Upper lobe of left lung (tissue), 4 donors: ENCODE data around the gene AKIRIN1.

Source experiments
- EP300 ChIP-seq, 4 donors: sonication (generic); formaldehyde crosslinking; IDR thresholded peaks; one replicate each; pipeline ENCODE4 v1.5.1; 2017; ENCODE audit warnings: antibody characterized with exemption in 4 of 4, control low read depth in 2 of 4
- POLR2A ChIP-seq, 4 donors: fragments of 450-650 bp; IDR thresholded peaks; one replicate each; pipeline ENCODE4 v1.5.1; 2016 to 2017; ENCODE audit warnings: antibody characterized with exemption in 4 of 4, mild to moderate bottlenecking in 2 of 4
- POLR2AphosphoS5 ChIP-seq, 2 donors: sonication (generic); formaldehyde crosslinking; IDR thresholded peaks; one replicate each; pipeline ENCODE4 v1.5.1; 2017; ENCODE audit warnings: antibody characterized with exemption in 2 of 2
- TF ChIP-seq, protein P1 (sequence below), 6 experiments: fragments of 450-650 bp in 4 of 6; fragments of 200-600 bp in 2 of 6; sonication (generic) in 2 of 6; IDR thresholded peaks; one replicate each; pipeline ENCODE4 v1.5.1; 2016 to 2019; ENCODE audit warnings: antibody characterized with exemption in 6 of 6

GRCh38 chr1:38992412-38993111 lies 1.5 kb downstream of the AKIRIN1 start:
- TF ChIP-seq, protein P1, sequence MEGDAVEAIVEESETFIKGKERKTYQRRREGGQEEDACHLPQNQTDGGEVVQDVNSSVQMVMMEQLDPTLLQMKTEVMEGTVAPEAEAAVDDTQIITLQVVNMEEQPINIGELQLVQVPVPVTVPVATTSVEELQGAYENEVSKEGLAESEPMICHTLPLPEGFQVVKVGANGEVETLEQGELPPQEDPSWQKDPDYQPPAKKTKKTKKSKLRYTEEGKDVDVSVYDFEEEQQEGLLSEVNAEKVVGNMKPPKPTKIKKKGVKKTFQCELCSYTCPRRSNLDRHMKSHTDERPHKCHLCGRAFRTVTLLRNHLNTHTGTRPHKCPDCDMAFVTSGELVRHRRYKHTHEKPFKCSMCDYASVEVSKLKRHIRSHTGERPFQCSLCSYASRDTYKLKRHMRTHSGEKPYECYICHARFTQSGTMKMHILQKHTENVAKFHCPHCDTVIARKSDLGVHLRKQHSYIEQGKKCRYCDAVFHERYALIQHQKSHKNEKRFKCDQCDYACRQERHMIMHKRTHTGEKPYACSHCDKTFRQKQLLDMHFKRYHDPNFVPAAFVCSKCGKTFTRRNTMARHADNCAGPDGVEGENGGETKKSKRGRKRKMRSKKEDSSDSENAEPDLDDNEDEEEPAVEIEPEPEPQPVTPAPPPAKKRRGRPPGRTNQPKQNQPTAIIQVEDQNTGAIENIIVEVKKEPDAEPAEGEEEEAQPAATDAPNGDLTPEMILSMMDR (IDR thresholded peaks at IDR 0.05), result no peak
- TF ChIP-seq POLR2A (IDR thresholded peaks at IDR 0.05), result no peak
- no peak for TF ChIP-seq EP300 (IDR thresholded peaks at IDR 0.05)
- no peak for TF ChIP-seq POLR2AphosphoS5 (IDR thresholded peaks at IDR 0.05)
